GM20431 (cell line): ENCODE data around the gene MOB4.
"Not testable (repeated sequence)": the region's sequence is repeated elsewhere in the genome, so short reads cannot be mapped to it uniquely, and the experiment has no call there.

Experiments used
- in situ Hi-C: fragments of 300-500 bp; cut with MseI, MboI; formaldehyde crosslinking; loops from one replicate; pipeline ENCODE4 v1.15.0; 2020; ENCODE audit warnings: low sequenced_read_pairs; ENCODE audit not compliant: unreplicated experiment

The MOB4 gene

GRCh38 chr2:197578294-197578693 lies 62.4 kb downstream of the MOB4 start:
- in situ Hi-C loops: not testable (repeated sequence)

GRCh38 chr2:197580166-197580565 lies 64.3 kb downstream of the MOB4 start:
- in situ Hi-C loops: not testable (repeated sequence)

- in situ Hi-C loops: not testable (repeated sequence)
Measured at GRCh38 chr2:197587255-197587654, 71.4 kb downstream of the MOB4 start.

GRCh38 chr2:197591339-197592072 lies 75.6 kb downstream of the MOB4 start:
- in situ Hi-C loops: no loop called here

- in situ Hi-C loops: no loop called here
Measured at GRCh38 chr2:197596766-197597165, 80.9 kb downstream of the MOB4 start.

- in situ Hi-C loops: no loop called here
Measured at GRCh38 chr2:197597166-197597565, 81.3 kb downstream of the MOB4 start.

GRCh38 chr2:197598450-197598849 lies 82.6 kb downstream of the MOB4 start:
- in situ Hi-C loops: no loop called here

- in situ Hi-C loops: no loop called here
Measured at GRCh38 chr2:197599285-197599965, 83.6 kb downstream of the MOB4 start.

GRCh38 chr2:197600306-197600705 lies 84.4 kb downstream of the MOB4 start:
- in situ Hi-C loops: no loop called here

- in situ Hi-C loops: no loop called here
Measured at GRCh38 chr2:197601726-197602125, 85.9 kb downstream of the MOB4 start.
